Iris pigment epithelial cell (primary cell): ENCODE measurements around the gene KRT31.
"Not testable (repeated sequence)": the region's sequence is repeated elsewhere in the genome, so short reads cannot be mapped to it uniquely, and the experiment has no call there.

Experiments used
- DNase-seq: peaks from one replicate; pipeline ENCODE4 v3.0.0-alpha.2; 2011; ENCODE audit warnings: low read depth

The KRT31 gene

DNA sequence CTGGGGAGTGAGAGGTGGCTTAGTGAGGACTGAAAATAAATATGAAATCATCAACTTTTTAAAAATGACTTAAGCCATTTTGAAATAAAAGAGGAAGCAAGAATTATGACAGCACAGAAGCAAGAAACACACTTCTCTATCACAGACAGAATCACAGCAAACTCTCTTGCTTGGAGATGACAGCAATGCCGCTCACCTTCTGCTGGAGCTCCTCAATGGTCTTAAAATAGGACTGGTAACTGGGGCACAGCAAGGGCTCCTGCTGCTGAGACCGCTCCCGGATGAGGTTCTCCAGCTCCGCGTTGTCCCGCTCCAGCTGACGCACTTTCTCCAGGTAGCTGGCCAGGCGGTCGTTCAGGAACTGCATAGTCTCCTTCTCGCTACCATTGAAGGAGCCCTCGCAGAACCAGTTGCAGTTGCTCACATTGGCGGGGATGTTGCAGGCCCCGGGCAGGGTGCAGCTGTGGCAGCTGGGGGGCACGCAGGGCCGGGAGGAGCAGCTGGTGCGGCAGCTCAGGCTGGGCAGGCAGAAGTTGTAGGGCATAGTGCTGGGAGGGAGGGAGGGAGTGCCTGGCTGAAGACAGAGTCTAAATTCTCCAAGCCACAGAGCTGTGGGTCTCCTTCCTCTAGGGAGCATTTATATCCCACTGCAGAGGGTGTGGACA is at the start of gene KRT31:
TSS of gene KRT31 (minus strand) at position 613 of the 665 bp plus-strand sequence. CDS start at position 544, 69 bp downstream.
- no peak for DNase-seq

DNA sequence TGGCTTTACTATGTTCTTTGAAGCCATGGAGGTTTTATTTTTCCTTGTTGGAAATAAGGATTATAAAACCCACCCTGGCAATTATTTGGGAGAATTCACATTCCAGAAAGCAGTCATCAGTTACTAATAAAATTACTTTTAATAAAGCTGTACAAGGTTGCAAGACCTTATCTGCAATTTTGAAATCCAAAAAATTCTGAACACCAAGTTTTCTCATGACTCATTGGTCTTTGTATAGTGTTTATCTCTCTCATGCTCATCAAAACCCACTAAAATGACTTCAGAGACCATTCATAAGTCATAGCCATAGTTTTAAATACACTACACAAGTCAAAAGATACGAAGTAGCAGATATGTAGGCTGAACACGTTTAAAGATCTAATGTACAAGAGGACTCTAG is 49.4 kb upstream of the KRT31 start:
- DNase-seq, result peak; percentile 83

DNA sequence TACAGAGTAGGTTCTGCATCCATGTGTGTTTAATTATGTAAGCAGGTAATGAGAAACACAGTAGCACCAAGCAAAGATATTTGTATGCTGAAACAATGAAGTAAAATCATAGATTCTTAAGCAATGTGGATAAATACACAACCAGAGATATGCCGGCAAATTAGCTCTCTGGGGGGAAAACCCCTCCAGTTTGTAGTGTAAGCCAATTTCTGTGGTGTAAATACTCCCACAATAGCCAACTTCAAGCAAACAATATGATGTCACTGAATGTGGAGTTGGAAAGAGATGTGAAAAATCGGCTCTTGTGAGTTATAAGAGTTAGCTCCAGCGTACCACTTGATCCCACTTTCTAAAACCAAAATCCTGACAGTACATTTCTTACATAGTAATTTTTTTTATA is 47.2 kb upstream of the KRT31 start:
- no peak for DNase-seq

DNA sequence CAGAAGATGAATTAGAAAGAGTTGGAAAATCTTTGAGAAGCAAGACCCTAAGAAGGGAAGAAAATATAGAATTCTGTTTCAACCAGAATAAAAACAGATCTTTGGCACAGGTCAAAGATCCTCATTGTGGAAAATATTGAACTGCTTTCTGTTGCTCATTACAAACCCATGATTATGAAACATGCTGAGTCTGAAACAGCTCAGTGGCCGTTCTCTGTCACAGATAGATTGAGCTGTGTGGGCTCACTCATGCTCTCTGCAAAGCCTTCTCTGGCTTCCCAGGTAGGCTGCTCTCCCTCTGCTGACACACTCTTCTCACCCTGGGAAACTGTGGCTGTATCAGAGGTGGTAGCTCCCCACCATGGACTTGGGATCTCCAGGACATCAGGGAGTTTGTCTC is 46.8 kb upstream of the KRT31 start:
- DNase-seq, result peak; percentile 39

DNA sequence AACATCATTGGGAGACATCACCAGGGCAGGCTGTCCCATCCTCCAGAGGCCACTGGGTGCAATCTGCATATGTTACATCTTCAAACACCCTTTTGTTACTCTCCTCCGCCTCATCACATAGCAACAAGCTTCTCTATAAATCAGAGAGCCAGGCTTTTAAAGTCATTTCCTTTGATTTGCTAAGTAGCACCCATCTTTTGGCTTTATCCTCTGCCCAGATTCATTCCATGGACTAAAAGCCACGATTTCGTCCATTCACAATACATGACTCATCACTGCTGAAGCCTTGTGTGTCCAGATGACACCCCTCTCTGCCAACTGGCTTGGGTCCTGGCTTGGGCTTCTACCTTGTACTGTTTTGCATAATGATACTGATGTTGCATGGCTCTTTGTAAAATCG is 45.3 kb upstream of the KRT31 start:
- DNase-seq, result peak; percentile 67

DNA sequence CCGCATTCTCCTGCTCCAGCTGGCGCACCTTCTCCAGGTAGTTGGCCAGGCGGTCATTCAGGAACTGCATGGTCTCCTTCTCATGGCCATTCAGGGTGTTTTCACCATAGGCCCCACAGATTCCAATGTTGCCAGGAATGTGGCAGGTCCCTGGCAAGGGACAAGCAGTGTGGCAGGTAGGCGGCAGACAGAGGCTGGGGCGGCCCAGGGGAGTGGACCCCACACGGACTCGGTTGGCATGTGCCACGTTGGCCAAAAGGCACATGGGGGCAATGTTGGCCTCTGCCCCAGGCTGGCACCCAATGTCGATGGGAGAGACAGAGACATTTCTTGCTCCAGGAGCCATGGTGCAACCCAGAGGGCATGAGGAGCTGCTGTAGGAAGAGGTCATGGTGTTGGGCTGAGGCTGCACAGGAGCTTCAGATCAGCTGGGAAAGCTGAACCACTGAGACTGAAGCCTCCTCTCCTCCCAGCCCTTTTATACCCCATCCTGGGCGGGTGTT is 43.2 kb upstream of the KRT31 start, which contains the start of gene KRT38:
TSS of gene KRT38 (minus strand) at position 453 of the 503 bp plus-strand sequence. CDS start at position 391, 62 bp downstream.
- no peak for DNase-seq

DNA sequence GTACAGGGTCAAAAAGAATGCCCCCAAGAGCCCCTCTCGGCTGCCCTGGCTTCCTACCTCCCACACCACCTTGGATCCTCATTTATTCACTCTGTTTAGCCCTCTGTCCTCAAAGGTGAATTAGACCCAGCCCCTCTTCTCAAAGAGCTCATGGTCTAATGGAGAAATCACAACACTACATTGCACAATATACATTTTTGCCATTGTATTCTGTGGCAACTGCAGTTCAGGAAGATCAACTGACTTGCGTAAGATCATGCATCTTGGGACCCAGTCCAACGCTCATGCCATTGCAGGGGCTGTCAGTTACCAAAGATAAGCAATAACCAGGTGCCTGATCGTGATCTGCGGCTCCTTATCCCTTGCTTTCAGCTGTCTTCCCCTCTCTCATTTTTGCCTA is 42.0 kb upstream of the KRT31 start:
- peak; percentile 76 for DNase-seq

DNA sequence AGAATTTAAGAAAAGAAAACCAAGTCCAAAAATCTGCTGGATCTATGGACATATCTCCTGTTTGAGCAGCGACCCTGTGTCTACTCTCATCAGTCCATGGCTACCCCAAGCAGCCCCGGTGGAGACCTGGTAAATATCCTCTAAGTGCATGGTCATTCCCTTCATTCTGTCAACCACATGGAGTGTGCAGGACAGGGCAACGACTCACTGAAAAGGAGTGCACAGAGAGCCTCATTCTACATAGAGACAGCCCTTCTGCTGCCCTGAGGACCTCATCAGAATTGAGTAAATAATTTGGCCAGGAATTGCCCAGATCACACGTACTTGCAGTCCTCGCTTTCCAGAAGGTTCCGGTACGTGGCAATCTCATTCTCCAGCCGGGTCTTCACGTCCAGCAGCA is 40.4 kb upstream of the KRT31 start:
- no peak for DNase-seq

DNA sequence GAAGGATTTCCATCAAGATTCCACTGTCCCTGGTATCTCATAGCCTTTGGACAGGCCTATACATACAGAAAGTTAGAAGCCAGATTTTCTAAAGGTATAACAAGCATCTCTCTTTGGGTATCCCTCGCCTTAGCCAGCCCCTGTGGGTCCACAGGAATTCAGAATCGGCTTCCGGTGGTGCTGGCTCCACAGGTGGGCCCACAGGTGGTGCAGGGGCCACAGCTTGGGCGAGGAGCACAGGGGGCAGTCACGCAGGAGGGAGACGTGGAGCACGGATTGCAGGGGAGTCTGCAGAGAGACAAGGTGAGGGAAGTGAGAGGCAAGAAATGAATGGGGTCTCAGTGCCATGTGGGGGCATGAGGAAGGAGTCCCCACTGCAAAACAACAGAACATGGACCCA is 39.8 kb upstream of the KRT31 start:
- no peak for DNase-seq

DNA sequence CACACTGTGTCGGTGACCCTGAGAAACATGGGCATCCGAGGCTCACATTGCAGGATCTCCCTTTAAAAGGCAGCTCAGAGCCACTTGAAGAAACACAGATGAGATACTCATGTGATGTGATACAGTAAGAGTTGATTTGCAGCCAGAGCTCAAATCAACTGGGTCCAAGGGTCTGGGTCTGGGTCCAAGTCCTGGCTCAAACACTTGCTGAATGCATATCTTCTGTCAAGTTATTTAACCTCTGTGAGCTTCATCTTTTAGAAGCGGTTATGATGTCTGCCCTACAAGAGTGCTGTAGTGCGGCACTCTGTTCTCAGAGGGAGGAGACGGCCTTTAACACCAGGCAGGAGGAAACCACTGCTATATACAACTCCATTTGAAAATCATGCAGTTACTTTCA is 37.0 kb upstream of the KRT31 start:
- no peak for DNase-seq

DNA sequence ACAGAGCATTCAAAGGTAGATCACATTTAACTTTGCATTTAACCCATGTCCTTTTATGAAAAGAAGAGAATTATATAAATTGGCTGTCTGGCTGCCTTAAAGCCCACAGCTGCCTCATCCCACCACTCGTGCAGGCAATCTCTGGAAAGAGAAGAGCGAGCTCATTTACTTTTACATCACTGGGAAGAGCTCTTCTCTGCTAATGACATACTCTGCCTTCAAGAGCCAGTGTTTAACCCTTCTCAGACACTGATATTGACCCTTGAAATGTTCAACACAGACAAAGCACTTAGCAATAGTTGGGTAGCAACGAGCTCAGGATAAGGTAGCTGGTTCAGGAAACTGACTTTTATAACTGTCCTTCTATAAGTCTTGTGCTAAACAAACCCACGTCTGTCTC is 36.6 kb upstream of the KRT31 start:
- DNase-seq, result no peak

DNA sequence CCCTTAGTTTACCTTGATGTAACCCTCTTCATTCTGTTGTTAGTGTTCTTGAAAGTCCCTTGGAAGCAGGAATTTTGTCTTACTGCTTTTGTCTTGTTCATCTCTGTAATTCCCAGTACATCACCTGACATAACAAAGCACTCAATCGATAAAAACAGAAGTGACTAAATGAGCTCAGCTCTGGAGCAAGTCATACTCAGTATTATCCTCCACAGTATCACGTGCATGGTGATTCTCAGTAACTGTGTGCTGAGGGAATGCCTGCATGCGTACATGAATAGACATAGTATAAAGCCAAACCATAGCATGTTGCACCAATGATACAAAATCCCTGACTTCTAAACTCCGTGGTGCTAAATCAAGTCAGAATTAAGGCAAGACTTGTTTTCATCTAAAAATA is 36.2 kb upstream of the KRT31 start:
- DNase-seq, result no peak

DNA sequence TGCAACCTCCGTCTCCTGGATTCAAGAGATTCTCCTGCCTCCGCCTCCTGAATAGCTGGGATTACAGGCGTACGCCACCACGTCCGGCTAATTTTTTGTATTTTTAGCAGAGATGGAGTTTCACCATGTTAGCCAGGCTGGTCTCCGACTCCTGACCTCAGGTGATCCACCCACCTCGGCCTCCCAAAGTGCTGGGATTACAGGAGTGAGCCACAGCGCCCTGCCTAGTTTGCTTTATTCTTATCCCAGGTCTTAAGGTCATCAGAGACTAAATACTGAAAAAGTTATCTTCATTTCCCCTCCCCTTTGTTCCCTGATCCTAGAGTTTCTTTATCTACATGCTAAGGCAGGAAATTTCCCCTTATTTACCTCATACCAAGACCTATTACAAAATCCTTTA is 33.0 kb upstream of the KRT31 start:
- not testable (repeated sequence) for DNase-seq

DNA sequence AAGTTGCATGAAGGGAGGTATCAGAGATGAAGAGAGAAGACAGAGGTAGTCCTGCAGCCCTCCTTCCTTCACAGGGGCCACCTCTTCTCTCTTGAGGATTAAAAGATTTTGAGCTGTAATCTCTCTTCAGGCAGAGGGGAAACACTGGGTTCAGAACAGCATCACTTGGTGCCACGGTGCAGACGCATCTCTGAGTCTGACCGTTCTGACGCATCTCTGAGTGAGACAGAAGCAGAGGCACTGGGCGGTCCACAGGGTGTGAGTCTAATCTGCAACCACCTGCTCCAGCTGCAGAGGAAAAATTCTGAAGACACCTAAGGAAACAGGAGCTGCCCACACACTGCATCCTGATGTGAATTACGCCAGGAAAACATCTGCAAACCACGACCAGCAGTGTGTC is 32.3 kb upstream of the KRT31 start:
- no peak for DNase-seq

DNA sequence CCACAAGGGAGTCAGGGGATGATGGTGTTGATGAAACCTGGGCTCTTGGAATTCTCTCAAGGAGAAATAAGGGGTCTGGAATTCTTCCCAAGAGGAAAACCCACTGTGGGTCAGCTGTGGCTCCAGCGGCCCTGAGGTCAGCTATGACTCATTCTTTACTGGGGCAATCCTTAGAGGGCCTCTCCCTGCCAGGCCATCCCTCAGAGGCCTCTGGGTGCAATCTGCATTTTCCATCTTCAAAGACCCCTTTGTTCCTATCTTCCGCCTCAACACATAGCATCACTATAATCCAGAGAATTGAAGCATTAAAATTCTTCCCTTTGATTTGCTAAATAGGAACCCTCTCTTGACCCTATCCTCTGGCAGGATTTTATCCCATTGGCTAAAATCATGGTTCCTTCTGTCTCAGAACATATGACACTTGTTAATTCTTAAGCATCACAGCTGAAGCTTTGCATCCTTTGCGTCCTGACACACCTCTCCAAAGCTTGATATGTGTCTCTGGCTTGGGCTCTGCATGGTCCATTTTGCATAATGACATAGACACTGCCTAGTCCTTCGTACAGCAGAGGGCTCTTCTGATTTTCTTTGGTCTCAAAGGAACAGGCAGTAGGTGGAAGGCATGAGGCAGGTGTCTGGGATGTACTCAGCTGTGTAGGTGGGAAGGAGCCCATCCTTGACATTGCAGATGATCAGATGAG is 31.3 kb upstream of the KRT31 start:
- DNase-seq, result no peak

DNA sequence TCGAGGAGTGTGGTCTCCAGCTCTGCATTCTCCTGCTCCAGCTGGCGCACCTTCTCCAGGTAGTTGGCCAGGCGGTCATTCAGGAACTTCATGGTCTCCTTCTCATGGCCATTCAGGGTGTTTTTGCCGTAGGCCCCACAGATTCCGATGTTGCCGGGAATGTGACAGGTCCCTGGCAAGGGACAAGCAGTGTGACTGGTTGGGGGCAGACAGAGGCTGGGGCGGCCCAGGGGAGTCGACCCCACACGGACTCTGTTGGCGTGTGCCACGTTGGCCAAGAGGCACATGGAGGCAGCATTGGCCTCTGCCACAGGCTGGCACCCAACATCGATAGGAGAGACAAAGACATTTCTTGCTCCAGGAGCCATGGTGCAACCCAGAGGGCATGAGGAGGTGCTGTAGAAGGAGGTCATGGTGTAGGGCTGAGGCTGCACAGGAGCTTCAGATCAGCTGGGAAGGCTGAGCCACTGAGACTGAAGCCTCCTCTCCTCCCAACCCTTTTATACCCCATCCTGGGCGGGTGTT is 26.8 kb upstream of the KRT31 start, which contains the start of gene KRT37:
TSS of gene KRT37 (minus strand) at position 475 of the 525 bp plus-strand sequence. CDS start at position 413, 62 bp downstream.
- DNase-seq, result no peak

DNA sequence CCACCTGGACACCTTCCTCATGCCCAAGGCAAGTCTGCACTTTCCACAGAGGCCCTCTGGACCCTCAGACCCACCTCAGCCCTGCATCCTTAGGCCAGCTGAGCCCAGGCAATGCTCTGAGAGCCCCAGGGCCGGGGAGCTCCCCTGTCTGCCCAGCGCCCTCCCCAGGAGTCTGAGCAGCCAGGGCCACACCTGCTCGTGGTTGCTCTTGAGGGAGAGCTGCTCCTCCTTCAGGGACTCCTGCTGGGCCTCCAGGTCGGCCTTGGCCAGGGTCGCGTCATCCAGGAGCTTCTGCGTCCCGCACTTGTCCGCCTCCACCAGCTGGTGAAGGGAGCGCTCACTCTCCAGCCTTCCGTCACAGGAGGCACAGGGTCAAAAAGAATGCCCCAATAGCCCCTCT is 25.2 kb upstream of the KRT31 start:
- not testable (repeated sequence) for DNase-seq

DNA sequence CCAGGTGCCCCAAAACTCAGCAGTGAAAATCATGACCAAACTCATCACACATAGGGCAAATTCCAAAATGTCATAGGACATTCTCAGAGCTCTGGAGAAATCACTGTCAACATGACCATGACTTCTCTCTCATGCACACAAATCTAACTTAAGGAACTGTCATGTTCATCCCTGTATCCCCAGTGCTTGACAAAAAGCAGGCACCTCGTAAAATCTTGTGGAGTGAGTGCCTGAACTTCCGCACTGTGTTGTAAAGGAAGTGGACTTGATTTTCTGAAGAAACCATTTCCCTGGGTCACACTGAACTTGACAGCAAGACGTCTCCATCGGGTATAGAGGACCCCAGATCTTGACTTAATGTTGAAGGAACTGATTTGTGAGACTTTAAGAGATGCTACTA is 24.2 kb upstream of the KRT31 start:
- no peak for DNase-seq

DNA sequence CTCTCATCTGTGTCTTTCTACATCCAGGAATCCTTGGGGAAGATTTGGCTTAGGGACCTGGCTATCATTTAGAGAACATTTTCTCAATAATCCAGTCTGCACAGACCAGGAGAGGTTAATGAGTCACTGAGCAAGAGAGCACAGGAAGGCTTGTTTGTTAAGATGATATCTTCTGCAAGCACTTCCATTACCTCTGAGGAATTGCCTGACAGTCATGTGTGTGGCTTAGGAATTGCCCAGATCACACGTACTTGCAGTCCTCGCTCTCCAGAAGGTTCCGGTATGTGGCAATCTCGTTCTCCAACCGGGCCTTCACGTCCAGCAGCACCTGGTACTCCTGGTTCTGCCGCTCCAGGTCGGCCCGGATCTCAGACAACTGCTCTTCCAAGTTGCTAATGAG is 23.7 kb upstream of the KRT31 start:
- peak; percentile 85 for DNase-seq

DNA sequence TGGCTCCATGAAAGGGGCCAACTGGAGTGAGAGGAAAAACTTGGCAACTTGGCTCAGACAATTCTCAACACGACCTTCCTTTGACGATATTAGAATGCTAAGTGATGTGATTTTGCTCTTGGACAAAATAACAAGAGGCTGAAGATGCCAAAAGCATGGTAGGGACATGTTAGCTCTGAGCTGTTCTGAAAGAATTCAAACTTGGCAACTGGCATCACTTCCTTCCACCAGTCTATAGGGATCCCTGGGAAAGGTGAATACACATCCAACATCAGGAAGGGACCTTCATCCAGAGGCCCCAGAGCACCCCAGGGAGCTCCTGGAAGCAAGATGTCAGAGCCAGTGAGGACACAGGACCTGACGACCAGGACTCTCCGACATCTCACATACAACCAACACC is 22.7 kb upstream of the KRT31 start:
- no peak for DNase-seq

DNA sequence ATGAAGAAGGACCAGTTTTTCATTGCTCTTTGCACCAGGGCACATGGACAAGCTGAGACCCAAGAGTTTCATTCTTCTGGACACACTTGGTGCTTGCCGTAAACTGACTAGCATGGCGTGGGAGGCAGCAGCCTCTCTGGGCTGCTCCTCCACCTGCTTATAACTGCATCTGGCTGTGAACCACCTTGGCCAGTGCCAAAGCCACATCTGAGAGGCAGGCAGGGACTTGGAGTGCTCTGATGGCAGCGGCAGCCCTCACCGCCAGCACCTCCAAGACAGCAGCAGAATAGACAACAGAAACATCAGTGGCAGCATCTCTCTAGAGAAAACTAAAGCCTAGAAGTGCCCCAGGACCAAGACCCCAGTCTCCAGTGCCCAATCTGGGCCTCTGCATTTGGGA is 22.3 kb upstream of the KRT31 start:
- DNase-seq, result no peak

DNA sequence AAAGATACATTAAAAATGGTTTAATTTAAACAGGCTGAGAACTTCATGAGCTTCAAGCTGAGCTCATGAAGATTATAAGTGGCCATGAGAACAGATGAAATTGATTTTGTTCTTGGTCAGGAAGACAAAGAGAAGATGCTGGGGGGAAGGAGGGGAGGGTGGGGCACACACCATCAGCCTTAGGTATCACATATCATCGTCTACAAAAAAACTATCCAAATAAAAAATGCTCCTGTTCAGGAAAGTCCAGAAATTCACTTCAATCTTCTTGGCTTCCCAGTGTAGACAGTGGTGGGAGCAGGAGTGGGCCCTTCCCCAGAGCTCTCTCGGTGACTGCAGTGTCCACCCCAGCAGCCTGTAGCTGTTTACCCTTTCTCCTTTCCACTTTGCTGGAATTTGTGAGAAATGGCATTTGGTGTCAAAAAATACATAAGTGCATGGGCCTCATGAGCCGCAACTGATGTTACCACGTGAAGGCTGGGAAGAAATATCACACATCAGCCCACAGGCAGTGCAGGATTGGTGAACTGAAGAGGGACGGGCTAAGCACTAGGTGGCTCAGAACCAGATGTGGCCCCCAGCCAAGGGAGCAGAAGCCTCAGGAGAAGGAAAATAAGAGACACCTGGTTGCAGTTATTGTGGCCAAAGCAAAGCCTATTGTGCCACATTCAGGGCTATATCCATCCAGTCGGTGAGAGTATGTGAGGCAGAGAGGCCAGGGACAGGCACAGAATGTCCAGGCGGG is 20.9 kb upstream of the KRT31 start:
- DNase-seq, result no peak
